Measurements from ENCODE around the gene NRP2. TPM values are rescaled to one million over a fixed set of nuclear protein-coding genes. Genes with fewer than 3 reads are reported as not detected.

NRP2 gene
- total RNA-seq, 1 experiment from 2014 or later = 115 TPM

GRCh38 chr2:205658572-205658971, 23.7 kb upstream of the NRP2 start:
- DNase-seq (ENCODE audit: low read depth) = no peak

- no peak for DNase-seq (ENCODE audit: low read depth)
Measured at GRCh38 chr2:205659922-205660321, 22.4 kb upstream of the NRP2 start.

- peak; percentile 75 for DNase-seq (ENCODE audit: low read depth)
Measured at GRCh38 chr2:205660521-205661124, 21.7 kb upstream of the NRP2 start.

GRCh38 chr2:205661281-205661680, 21.0 kb upstream of the NRP2 start:
- DNase-seq (ENCODE audit: low read depth) = no peak

GRCh38 chr2:205662206-205662965, 19.9 kb upstream of the NRP2 start:
- DNase-seq (ENCODE audit: low read depth) = no peak

GRCh38 chr2:205665791-205666190, 16.5 kb upstream of the NRP2 start:
- no peak for DNase-seq (ENCODE audit: low read depth)

GRCh38 chr2:205670292-205670691, 12.0 kb upstream of the NRP2 start:
- no peak for DNase-seq (ENCODE audit: low read depth)

GRCh38 chr2:205673312-205673711, 9.0 kb upstream of the NRP2 start:
- no peak for DNase-seq (ENCODE audit: low read depth)

- no peak for DNase-seq (ENCODE audit: low read depth)
Measured at GRCh38 chr2:205675861-205676516, 6.3 kb upstream of the NRP2 start.

- DNase-seq (ENCODE audit: low read depth) = no peak
Measured at GRCh38 chr2:205678541-205679142, 3.7 kb upstream of the NRP2 start.

GRCh38 chr2:205679410-205680009, 2.8 kb upstream of the NRP2 start:
- no peak for DNase-seq (ENCODE audit: low read depth)

GRCh38 chr2:205680067-205680466, 2.2 kb upstream of the NRP2 start:
- peak; percentile 92 for DNase-seq (ENCODE audit: low read depth)

GRCh38 chr2:205680903-205681302, 1.4 kb upstream of the NRP2 start:
- DNase-seq (ENCODE audit: low read depth) = no peak

GRCh38 chr2:205681401-205682238, 681 bp upstream of the NRP2 start:
- no peak for DNase-seq (ENCODE audit: low read depth)

GRCh38 chr2:205682971-205683501, 735 bp downstream of the NRP2 start:
- no peak for DNase-seq (ENCODE audit: low read depth)

GRCh38 chr2:205683502-205684367, 1.4 kb downstream of the NRP2 start:
- no peak for DNase-seq (ENCODE audit: low read depth)

- peak; percentile 65 for DNase-seq (ENCODE audit: low read depth)
Measured at GRCh38 chr2:205684871-205685313, 2.6 kb downstream of the NRP2 start.

GRCh38 chr2:205685314-205686055, 3.2 kb downstream of the NRP2 start:
- DNase-seq (ENCODE audit: low read depth) = peak; percentile 91

All from Daoy (cell line).